WTC11 (cell line): ENCODE data around the gene IGSF5. TPM values are rescaled to one million over a fixed set of nuclear protein-coding genes. Genes with fewer than 3 reads are reported as not detected.

Experiments used
- ATAC-seq: fragments of 200-7000 bp; cut with Tn5 transposase; 2 replicates; pipeline ENCODE4 v1.10.0; 2021; ENCODE audit warnings: mild to moderate bottlenecking, moderate library complexity
- CTCF ChIA-PET: fragments of 300-600 bp; sonication (Branson Sonifier 250); formaldehyde crosslinking; loops from one replicate; lab custom pipeline; 2021; ENCODE audit warnings: antibody characterized with exemption; lab: Charles Lee
- POLR2A ChIA-PET: fragments of 350-600 bp; sonication (Branson Sonifier 250); formaldehyde crosslinking; loops from one replicate; lab custom pipeline; 2021; ENCODE audit warnings: antibody characterized with exemption; lab: Charles Lee
- DNase-seq: peaks from one replicate; pipeline ENCODE4 v3.0.0; 2021; ENCODE audit warnings: low spot score
- H3K27ac Mint-ChIP-seq: 2 replicates; pipeline ENCODE4 v1.8.0; 2021; ENCODE audit warnings: mixed read lengths
- H3K27me3 Mint-ChIP-seq: 2 replicates; pipeline ENCODE4 v1.8.0; 2021; ENCODE audit warnings: low read depth, mild to moderate bottlenecking, moderate library complexity, mixed read lengths
- H3K36me3 Mint-ChIP-seq: 2 replicates; pipeline ENCODE4 v1.8.0; 2021; ENCODE audit warnings: mixed read lengths
- H3K4me1 Mint-ChIP-seq: 2 replicates; pipeline ENCODE4 v1.8.0; 2022; ENCODE audit warnings: mixed read lengths
- H3K4me3 Mint-ChIP-seq: 2 replicates; pipeline ENCODE4 v1.8.0; 2021; ENCODE audit warnings: mild to moderate bottlenecking, moderate library complexity, mixed read lengths
- H3K9me3 Mint-ChIP-seq: 2 replicates; pipeline ENCODE4 v1.8.0; 2021; ENCODE audit warnings: mixed read lengths
- ATF2 ChIP-seq: sonication (generic); formaldehyde crosslinking; IDR thresholded peaks from 2 replicates; pipeline ENCODE4 v1.8.1; 2022; ENCODE audit warnings: low read depth, missing genetic modification reagents, borderline replicate concordance
- ATF3 ChIP-seq: sonication (generic); formaldehyde crosslinking; conservative IDR thresholded peaks from 2 replicates; pipeline ENCODE4 v1.8.1; 2022; ENCODE audit warnings: mild to moderate bottlenecking, missing genetic modification reagents
- ATF6 ChIP-seq: sonication (generic); formaldehyde crosslinking; IDR thresholded peaks from 2 replicates; pipeline ENCODE4 v1.8.1; 2023; ENCODE audit warnings: mild to moderate bottlenecking, missing genetic modification reagents
- E2F4 ChIP-seq: sonication (generic); formaldehyde crosslinking; IDR thresholded peaks from 2 replicates; pipeline ENCODE4 v1.8.1; 2022; ENCODE audit warnings: low read depth, mild to moderate bottlenecking, moderate library complexity, missing genetic modification reagents, borderline replicate concordance
- FOXK1 ChIP-seq: sonication (generic); formaldehyde crosslinking; IDR thresholded peaks from 2 replicates; pipeline ENCODE4 v1.8.0; 2022; ENCODE audit warnings: mild to moderate bottlenecking, moderate library complexity, missing genetic modification reagents
- HMGXB4 ChIP-seq: sonication (generic); formaldehyde crosslinking; IDR thresholded peaks from 2 replicates; pipeline ENCODE4 v1.8.1; 2023; ENCODE audit warnings: mild to moderate bottlenecking, moderate library complexity, missing genetic modification reagents
- NR3C1 ChIP-seq: sonication (generic); formaldehyde crosslinking; conservative IDR thresholded peaks from 2 replicates; pipeline ENCODE4 v1.8.1; 2023; ENCODE audit warnings: low read depth, mild to moderate bottlenecking, missing genetic modification reagents
- OVOL2 ChIP-seq: fragments of 250-450 bp; sonication (Bioruptor Pico); IDR thresholded peaks from 2 replicates; pipeline ENCODE4 v1.9.0; 2021; ENCODE audit warnings: mild to moderate bottlenecking, borderline replicate concordance
- PRRX2 ChIP-seq: fragments of 250-450 bp; sonication (Bioruptor Pico); IDR thresholded peaks from 2 replicates; pipeline ENCODE4 v1.8.0; 2021; ENCODE audit warnings: mild to moderate bottlenecking
- TCF7 ChIP-seq: sonication (generic); formaldehyde crosslinking; IDR thresholded peaks from 2 replicates; pipeline ENCODE4 v1.8.0; 2022; ENCODE audit warnings: mild to moderate bottlenecking, low read depth, missing genetic modification reagents, moderate library complexity
- TEAD4 ChIP-seq: sonication (generic); formaldehyde crosslinking; IDR thresholded peaks from 2 replicates; pipeline ENCODE4 v1.8.0; 2022; ENCODE audit warnings: mild to moderate bottlenecking, missing genetic modification reagents
- USF1 ChIP-seq: sonication (generic); formaldehyde crosslinking; IDR thresholded peaks from 2 replicates; pipeline ENCODE4 v1.8.0; 2022; ENCODE audit warnings: mild to moderate bottlenecking, missing genetic modification reagents
- ZNF121 ChIP-seq: sonication (generic); formaldehyde crosslinking; IDR thresholded peaks from 2 replicates; pipeline ENCODE4 v1.8.0; 2023; ENCODE audit warnings: missing genetic modification reagents
- total RNA-seq: library from RNA; stranded (reverse); gene quantifications from 3 replicates; pipeline ENCODE4 v1.2.3, GENCODE V29; 2021
- TF ChIP-seq, protein P1 (sequence below): fragments of 250-450 bp; sonication (Bioruptor Pico); IDR thresholded peaks from 2 replicates; pipeline ENCODE4 v1.8.0; 2021; ENCODE audit warnings: mild to moderate bottlenecking
- TF ChIP-seq, protein P2 (sequence below): fragments of 250-450 bp; sonication (Bioruptor Pico); conservative IDR thresholded peaks from 2 replicates; pipeline ENCODE4 v1.9.0; 2021; ENCODE audit warnings: mild to moderate bottlenecking

The IGSF5 gene
- total RNA-seq, 1 experiment from 2014 or later, result 3.6 TPM

DNA sequence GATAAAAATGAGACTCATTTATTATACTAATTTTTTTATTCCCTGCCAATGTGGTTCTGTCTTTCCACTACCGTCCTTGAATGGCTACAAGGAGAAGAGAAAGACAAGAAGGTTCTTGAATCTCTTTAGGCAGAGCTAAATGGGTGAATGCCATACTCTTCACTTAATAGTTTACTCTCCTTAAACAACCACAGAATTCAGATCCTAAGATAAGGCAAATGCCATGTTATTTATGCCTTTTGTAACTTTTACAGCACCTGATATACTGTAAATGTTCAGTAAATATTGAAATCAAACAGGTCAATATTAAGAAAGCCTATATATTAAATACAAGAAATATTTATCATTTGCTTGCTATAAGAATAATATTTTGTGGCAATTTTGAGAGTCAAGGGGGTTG is 58.4 kb downstream of the IGSF5 start (continued):
- no peak for TF ChIP-seq ATF2 (CRISPR knock-in tag)
- TF ChIP-seq, all 79 proteins: peak for 0

DNA sequence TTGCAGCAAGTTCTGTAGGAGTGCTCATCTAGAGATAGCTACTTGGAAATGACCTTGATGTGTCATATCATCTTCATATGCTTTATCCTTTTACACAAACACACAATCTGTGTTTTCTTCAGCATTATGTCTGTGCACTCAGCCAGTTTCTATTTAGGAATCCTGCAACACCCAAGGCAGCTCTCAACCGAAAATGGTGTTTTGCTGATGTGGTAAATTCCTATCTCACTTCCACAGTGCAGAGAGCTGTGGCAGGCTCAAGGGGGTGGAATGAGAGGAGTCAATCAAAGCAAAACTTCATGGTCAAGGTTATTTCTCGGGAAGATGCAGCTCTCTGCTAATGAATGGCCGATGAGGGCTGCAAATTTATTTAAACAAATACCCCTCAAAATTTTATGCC is 59.3 kb downstream of the IGSF5 start:
- ChIA-PET CTCF (no interaction called here), POLR2A (no interaction called here)
- DNase-seq, result no peak
- Mint-ChIP-seq H3K27me3 (peaks cover 3% of the 10 kb centered on the region), H3K27ac (no peak overlapping the region), H3K4me3 (no peak overlapping the region), H3K4me1 (no peaks in the 10 kb centered on the region), H3K36me3 (peaks cover 17% of the 10 kb centered on the region; the same call in 1 of the 2 replicates), H3K9me3 (peaks cover 21% of the 10 kb centered on the region)
- ATAC-seq, result no peak
- TF ChIP-seq, protein P1, sequence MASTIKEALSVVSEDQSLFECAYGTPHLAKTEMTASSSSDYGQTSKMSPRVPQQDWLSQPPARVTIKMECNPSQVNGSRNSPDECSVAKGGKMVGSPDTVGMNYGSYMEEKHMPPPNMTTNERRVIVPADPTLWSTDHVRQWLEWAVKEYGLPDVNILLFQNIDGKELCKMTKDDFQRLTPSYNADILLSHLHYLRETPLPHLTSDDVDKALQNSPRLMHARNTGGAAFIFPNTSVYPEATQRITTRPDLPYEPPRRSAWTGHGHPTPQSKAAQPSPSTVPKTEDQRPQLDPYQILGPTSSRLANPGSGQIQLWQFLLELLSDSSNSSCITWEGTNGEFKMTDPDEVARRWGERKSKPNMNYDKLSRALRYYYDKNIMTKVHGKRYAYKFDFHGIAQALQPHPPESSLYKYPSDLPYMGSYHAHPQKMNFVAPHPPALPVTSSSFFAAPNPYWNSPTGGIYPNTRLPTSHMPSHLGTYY (CRISPR knock-in tag), result no peak
- TF ChIP-seq NR3C1 (CRISPR knock-in tag) (no peak), ATF6 (CRISPR knock-in tag) (no peak), HMGXB4 (no peak), TCF7 (no peak), ATF3 (CRISPR knock-in tag) (no peak), ZNF121 (CRISPR knock-in tag) (no peak), PRRX2 (CRISPR knock-in tag) (no peak), USF1 (no peak), E2F4 (CRISPR knock-in tag) (no peak), FOXK1 (CRISPR knock-in tag) (no peak), OVOL2 (CRISPR knock-in tag) (no peak), TEAD4 (no peak)
- TF ChIP-seq, protein P2, sequence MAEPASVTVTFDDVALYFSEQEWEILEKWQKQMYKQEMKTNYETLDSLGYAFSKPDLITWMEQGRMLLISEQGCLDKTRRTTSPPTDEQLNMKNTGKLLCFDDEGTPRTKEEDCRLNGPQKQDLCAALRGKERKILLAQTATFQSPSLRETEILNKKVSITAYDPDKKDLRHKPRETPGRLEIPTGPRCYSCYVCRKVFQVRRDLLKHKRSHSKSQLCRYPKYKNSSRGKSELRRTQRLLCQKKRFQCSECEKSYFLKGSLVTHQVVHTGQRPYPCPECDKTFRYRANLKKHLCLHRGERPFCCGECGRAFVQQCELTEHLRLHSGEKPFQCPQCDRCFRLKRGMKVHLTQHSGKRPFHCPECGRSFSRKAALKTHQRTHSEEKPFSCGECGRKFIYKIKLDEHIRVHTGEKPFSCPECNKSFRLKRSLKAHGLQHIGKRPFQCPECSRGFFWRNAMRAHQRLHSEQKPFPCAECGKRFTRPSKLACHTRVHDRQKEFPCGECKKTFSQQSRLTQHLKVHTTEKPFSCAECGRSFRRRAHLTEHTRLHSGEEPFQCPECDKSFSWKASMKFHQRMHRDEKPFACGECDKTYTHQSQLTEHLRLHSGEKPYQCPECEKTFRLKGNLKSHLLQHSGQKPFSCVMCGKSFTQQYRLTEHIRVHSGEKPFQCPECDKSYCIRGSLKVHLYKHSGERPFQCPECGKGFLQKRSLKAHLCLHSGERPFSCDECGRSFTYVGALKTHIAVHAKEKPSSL (CRISPR knock-in tag), result no peak
